Activated CD4-positive, alpha-beta memory T cell treated with anti-CD3 and anti-CD28 coated beads, Interleukin-2, amount 10 ng/mL, durations not matched to agents 7 days and 5 days (primary cell): ENCODE measurements around the gene CFAP221. TPM values are rescaled to one million over a fixed set of nuclear protein-coding genes. Genes with fewer than 3 reads are reported as not detected.

Experiments
- CTCF ChIA-PET: fragments of 350-600 bp; sonication (Branson Sonifier 250); formaldehyde crosslinking; loops from one replicate; lab custom pipeline; 2021; ENCODE audit warnings: antibody characterized with exemption, inconsistent platforms; lab: Charles Lee
- POLR2A ChIA-PET: fragments of 350-600 bp; sonication (Branson Sonifier 250); formaldehyde crosslinking; loops from one replicate; lab custom pipeline; 2021; ENCODE audit warnings: antibody characterized with exemption; lab: Charles Lee
- DNase-seq: peaks from one replicate; pipeline ENCODE4 v3.0.0-alpha.2; 2020
- H3K27ac Mint-ChIP-seq: one replicate; pipeline ENCODE4 v1.8.0; 2021; ENCODE audit warnings: mild to moderate bottlenecking, mixed read lengths
- H3K27me3 Mint-ChIP-seq: one replicate; pipeline ENCODE4 v1.8.0; 2021; ENCODE audit warnings: mixed read lengths
- H3K36me3 Mint-ChIP-seq: one replicate; pipeline ENCODE4 v1.8.0; 2021; ENCODE audit warnings: low read depth, mixed read lengths
- H3K4me1 Mint-ChIP-seq: one replicate; pipeline ENCODE4 v1.8.0; 2021; ENCODE audit warnings: mixed read lengths
- H3K4me3 Mint-ChIP-seq: one replicate; pipeline ENCODE4 v1.8.0; 2021; ENCODE audit warnings: mild to moderate bottlenecking, mixed read lengths
- H3K9me3 Mint-ChIP-seq: one replicate; pipeline ENCODE4 v1.8.0; 2021; ENCODE audit warnings: mixed read lengths
- total RNA-seq, 2 experiments: library from RNA; stranded (reverse); gene quantifications; one replicate each; pipeline ENCODE4 v1.2.3, GENCODE V29; 2021

Gene CFAP221
- not detected for total RNA-seq

- H3K27me3 Mint-ChIP-seq = peaks cover 36% of the 10 kb centered on the region
- H3K4me1 Mint-ChIP-seq = peaks cover 4% of the 10 kb centered on the region
- peak; percentile 31 for DNase-seq
- no peaks in the 10 kb centered on the region for H3K9me3 Mint-ChIP-seq
- no peak within 1 kb of the TSS for H3K27ac Mint-ChIP-seq
- H3K4me3 Mint-ChIP-seq = no peak within 1 kb of the TSS
- H3K36me3 Mint-ChIP-seq = no peaks in the 10 kb centered on the region
- ChIA-PET CTCF (no interaction called here), POLR2A (no interaction called here)
Measured at GRCh38 chr2:119544075-119544938, at the start of gene CFAP221. TSS of gene CFAP221 (plus strand) at chr2:119544449. CDS start at chr2:119546132, 1,683 bp downstream.

GRCh38 chr2:119495948-119496347, 48.3 kb upstream of the CFAP221 start:
- Mint-ChIP-seq H3K4me1 (no peaks in the 10 kb centered on the region), H3K27me3 (peaks cover 22% of the 10 kb centered on the region), H3K4me3 (no peak overlapping the region), H3K27ac (no peak overlapping the region), H3K36me3 (no peaks in the 10 kb centered on the region), H3K9me3 (peaks cover 7% of the 10 kb centered on the region)
- DNase-seq = no peak
- CTCF ChIA-PET = interaction anchor here (2.3 kb wide), 1 partner anchor 20 kb away, joined by 10 read pairs; no protein-coding TSS in a partner anchor
- POLR2A ChIA-PET = interaction anchor here (0.9 kb wide), 1 partner anchor 128 kb away, joined by 3 read pairs; no protein-coding TSS in a partner anchor

GRCh38 chr2:119496682-119497081, 47.6 kb upstream of the CFAP221 start:
- ChIA-PET CTCF (interaction anchor here (2.3 kb wide), 1 partner anchor 20 kb away, joined by 10 read pairs; no protein-coding TSS in a partner anchor), POLR2A (no interaction called here)
- Mint-ChIP-seq H3K4me3 (no peak overlapping the region), H3K27ac (no peak overlapping the region), H3K9me3 (peaks cover 7% of the 10 kb centered on the region), H3K4me1 (no peaks in the 10 kb centered on the region), H3K36me3 (no peaks in the 10 kb centered on the region), H3K27me3 (peaks cover 24% of the 10 kb centered on the region)
- no peak for DNase-seq

- ChIA-PET CTCF (no interaction called here), POLR2A (no interaction called here)
- H3K4me1 Mint-ChIP-seq = no peaks in the 10 kb centered on the region
- H3K4me3 Mint-ChIP-seq = no peak overlapping the region
- peaks cover 7% of the 10 kb centered on the region for H3K27me3 Mint-ChIP-seq
- H3K36me3 Mint-ChIP-seq = no peaks in the 10 kb centered on the region
- no peak overlapping the region for H3K27ac Mint-ChIP-seq
- H3K9me3 Mint-ChIP-seq = no peaks in the 10 kb centered on the region
- no peak for DNase-seq
Measured at GRCh38 chr2:119508756-119509155, 35.5 kb upstream of the CFAP221 start.

- H3K9me3 Mint-ChIP-seq = no peaks in the 10 kb centered on the region
- no peak for DNase-seq
- H3K4me1 Mint-ChIP-seq = no peaks in the 10 kb centered on the region
- no peak overlapping the region for H3K4me3 Mint-ChIP-seq
- no peaks in the 10 kb centered on the region for H3K36me3 Mint-ChIP-seq
- POLR2A ChIA-PET = no interaction called here
- H3K27ac Mint-ChIP-seq = no peak overlapping the region
- CTCF ChIA-PET = no interaction called here
- H3K27me3 Mint-ChIP-seq = peaks cover 10% of the 10 kb centered on the region
Measured at GRCh38 chr2:119511989-119512388, 32.3 kb upstream of the CFAP221 start.

- Mint-ChIP-seq H3K4me3 (no peak overlapping the region), H3K27ac (no peak overlapping the region), H3K9me3 (no peaks in the 10 kb centered on the region), H3K27me3 (peaks cover 10% of the 10 kb centered on the region), H3K36me3 (no peaks in the 10 kb centered on the region), H3K4me1 (no peaks in the 10 kb centered on the region)
- no peak for DNase-seq
- CTCF ChIA-PET = no interaction called here
- POLR2A ChIA-PET = no interaction called here
Measured at GRCh38 chr2:119512946-119513345, 31.3 kb upstream of the CFAP221 start.

GRCh38 chr2:119513832-119514231, 30.4 kb upstream of the CFAP221 start:
- Mint-ChIP-seq H3K4me3 (no peak overlapping the region), H3K27me3 (peaks cover 10% of the 10 kb centered on the region), H3K4me1 (no peaks in the 10 kb centered on the region), H3K9me3 (no peaks in the 10 kb centered on the region), H3K27ac (no peak overlapping the region), H3K36me3 (no peaks in the 10 kb centered on the region)
- CTCF ChIA-PET = no interaction called here
- no peak for DNase-seq
- POLR2A ChIA-PET = no interaction called here

- ChIA-PET POLR2A (no interaction called here), CTCF (no interaction called here)
- no peak overlapping the region for H3K27ac Mint-ChIP-seq
- no peaks in the 10 kb centered on the region for H3K36me3 Mint-ChIP-seq
- peaks cover 8% of the 10 kb centered on the region for H3K27me3 Mint-ChIP-seq
- no peak for DNase-seq
- no peak overlapping the region for H3K4me3 Mint-ChIP-seq
- no peaks in the 10 kb centered on the region for H3K4me1 Mint-ChIP-seq
- no peaks in the 10 kb centered on the region for H3K9me3 Mint-ChIP-seq
Measured at GRCh38 chr2:119516121-119516520, 28.1 kb upstream of the CFAP221 start.

- peak; percentile 50 for DNase-seq
- CTCF ChIA-PET = interaction anchor here (1.0 kb wide), 1 partner anchor 24 kb away, joined by 3 read pairs; no protein-coding TSS in a partner anchor
Measured at GRCh38 chr2:119517433-119517832, 26.8 kb upstream of the CFAP221 start.

GRCh38 chr2:119518401-119519056, 25.7 kb upstream of the CFAP221 start:
- no peaks in the 10 kb centered on the region for H3K9me3 Mint-ChIP-seq
- H3K27me3 Mint-ChIP-seq = peaks cover 12% of the 10 kb centered on the region
- POLR2A ChIA-PET = no interaction called here
- no peak overlapping the region for H3K27ac Mint-ChIP-seq
- H3K4me1 Mint-ChIP-seq = no peaks in the 10 kb centered on the region
- H3K4me3 Mint-ChIP-seq = no peak overlapping the region
- CTCF ChIA-PET = no interaction called here
- DNase-seq = no peak
- H3K36me3 Mint-ChIP-seq = no peaks in the 10 kb centered on the region

More at GRCh38 chr2:119517433-119517832, 26.8 kb upstream of the CFAP221 start:
- Mint-ChIP-seq H3K27me3 (peaks cover 10% of the 10 kb centered on the region), H3K27ac (no peak overlapping the region), H3K36me3 (no peaks in the 10 kb centered on the region), H3K9me3 (no peaks in the 10 kb centered on the region), H3K4me3 (no peak overlapping the region), H3K4me1 (no peaks in the 10 kb centered on the region)
- POLR2A ChIA-PET = no interaction called here

GRCh38 chr2:119519057-119519408, 25.2 kb upstream of the CFAP221 start:
- POLR2A ChIA-PET = no interaction called here
- Mint-ChIP-seq H3K36me3 (no peaks in the 10 kb centered on the region), H3K4me1 (no peaks in the 10 kb centered on the region), H3K27me3 (peaks cover 16% of the 10 kb centered on the region), H3K9me3 (no peaks in the 10 kb centered on the region), H3K27ac (no peak overlapping the region), H3K4me3 (no peak overlapping the region)
- DNase-seq = no peak
- CTCF ChIA-PET = no interaction called here

GRCh38 chr2:119520696-119521432, 23.4 kb upstream of the CFAP221 start:
- no peaks in the 10 kb centered on the region for H3K9me3 Mint-ChIP-seq
- H3K36me3 Mint-ChIP-seq = no peaks in the 10 kb centered on the region
- POLR2A ChIA-PET = no interaction called here
- peaks cover 27% of the 10 kb centered on the region for H3K27me3 Mint-ChIP-seq
- no peak for DNase-seq
- CTCF ChIA-PET = no interaction called here
- H3K4me1 Mint-ChIP-seq = no peaks in the 10 kb centered on the region
- H3K4me3 Mint-ChIP-seq = no peak overlapping the region
- H3K27ac Mint-ChIP-seq = no peak overlapping the region
